GM18867 (cell line): Measurements from ENCODE around the gene ENGASE.
A peak's percentile ranks its signal among the peaks of the same experiment; 100 is the strongest.
"Not testable (repeated sequence)": the region's sequence is repeated elsewhere in the genome, so short reads cannot be mapped to it uniquely, and the experiment has no call there.

Experiments used
- ATAC-seq: cut with Tn5 transposase; IDR thresholded peaks from one replicate; pipeline ENCODE4 v1.9.1; 2021; ENCODE audit warnings: mild to moderate bottlenecking, moderate library complexity; ENCODE audit not compliant: unreplicated experiment

ENGASE gene

GRCh38 chr17:79074649-79075445 lies at the start of gene ENGASE:
Gene ENGASE, plus strand, starts transcription at chr17:79074824. Its CDS starts 121 bp downstream, at chr17:79074945.
- peak; percentile 94 for ATAC-seq

GRCh38 chr17:79024901-79025737 lies 49.5 kb upstream of the ENGASE start:
- no peak for ATAC-seq

GRCh38 chr17:79026376-79027273 lies 48.0 kb upstream of the ENGASE start:
- no peak for ATAC-seq

GRCh38 chr17:79027274-79027924 lies 47.2 kb upstream of the ENGASE start:
- no peak for ATAC-seq

GRCh38 chr17:79027925-79028491 lies 46.6 kb upstream of the ENGASE start:
- no peak for ATAC-seq

- ATAC-seq: no peak
Observed at GRCh38 chr17:79028496-79029326, 45.9 kb upstream of the ENGASE start.

GRCh38 chr17:79029327-79030009 lies 45.2 kb upstream of the ENGASE start:
- ATAC-seq: no peak

- not testable (repeated sequence) for ATAC-seq
Observed at GRCh38 chr17:79030636-79031035, 44.0 kb upstream of the ENGASE start.

GRCh38 chr17:79031996-79032875 lies 42.4 kb upstream of the ENGASE start:
- ATAC-seq: no peak

- no peak for ATAC-seq
Observed at GRCh38 chr17:79033046-79033616, 41.5 kb upstream of the ENGASE start.

GRCh38 chr17:79033741-79034501 lies 40.7 kb upstream of the ENGASE start:
- no peak for ATAC-seq

- no peak for ATAC-seq
Observed at GRCh38 chr17:79034931-79035485, 39.6 kb upstream of the ENGASE start.

GRCh38 chr17:79035686-79036085 lies 38.9 kb upstream of the ENGASE start:
- ATAC-seq: no peak

GRCh38 chr17:79036181-79036580 lies 38.4 kb upstream of the ENGASE start:
- ATAC-seq: no peak

GRCh38 chr17:79036596-79036995 lies 38.0 kb upstream of the ENGASE start:
- ATAC-seq: no peak

- ATAC-seq: no peak
Observed at GRCh38 chr17:79038545-79039135, 36.0 kb upstream of the ENGASE start.
